ENCODE results near the gene SH3YL1.

The SH3YL1 gene

DNA sequence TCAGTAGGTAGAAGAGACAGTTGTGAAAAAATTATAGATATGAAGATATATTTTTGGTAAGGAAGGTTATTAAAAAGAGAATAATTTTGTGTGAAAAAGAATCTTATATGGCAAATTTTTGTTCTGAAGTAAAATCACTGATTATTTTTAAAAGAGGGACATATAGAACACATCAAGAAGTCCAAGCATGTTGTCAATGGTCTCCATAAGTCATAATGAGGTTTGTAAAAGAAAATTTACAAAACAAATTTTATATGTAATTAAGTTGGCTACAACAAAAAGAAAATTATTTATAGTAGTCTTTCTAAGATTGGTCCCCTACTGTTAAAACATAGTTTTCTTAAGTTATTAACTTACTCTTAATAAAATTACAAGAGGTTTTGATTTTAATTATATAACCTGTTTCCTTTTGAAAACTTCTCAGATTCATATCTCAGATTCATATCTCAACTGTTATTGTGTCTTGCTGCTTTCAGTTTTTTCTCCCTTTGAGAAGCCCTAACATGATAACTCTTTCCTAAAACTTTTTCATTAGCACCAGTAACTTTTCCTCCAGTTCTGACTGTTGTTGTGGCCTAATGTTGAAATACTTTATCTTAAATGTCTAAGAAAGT lies 81.2 kb downstream of the SH3YL1 start:
- H2AFZ ChIP-seq (ENCODE audit: low read length), result no peak overlapping the region
- H3K4me2 ChIP-seq (ENCODE audit: low read depth, low read length), result no peak overlapping the region
- no peak overlapping the region for H3K9ac ChIP-seq (ENCODE audit: low read length)
- H3K36me3 ChIP-seq (replicated peaks; ENCODE audit: insufficient read depth, low read length), result no peaks in the 10 kb centered on the region
- 0 out of 2 replicates have a peak, but pooled peaks cover 4% of the 10 kb centered on the region for H3K9me3 ChIP-seq (replicated peaks; ENCODE audit: insufficient read depth, low read length)
- H3K79me2 ChIP-seq (ENCODE audit: low read length), result no peaks in the 10 kb centered on the region
- H3F3A ChIP-seq (ENCODE audit: insufficient read depth, low read length), result no peaks in the 10 kb centered on the region
- H3K4me3 ChIP-seq (ENCODE audit: low read length), result no peak overlapping the region
- no peaks in the 10 kb centered on the region for H3K9me2 ChIP-seq (replicated peaks; ENCODE audit: insufficient read depth, low read length)
- H3K4me1 ChIP-seq (ENCODE audit: low read length), result no peaks in the 10 kb centered on the region
- TF ChIP-seq, protein P1, sequence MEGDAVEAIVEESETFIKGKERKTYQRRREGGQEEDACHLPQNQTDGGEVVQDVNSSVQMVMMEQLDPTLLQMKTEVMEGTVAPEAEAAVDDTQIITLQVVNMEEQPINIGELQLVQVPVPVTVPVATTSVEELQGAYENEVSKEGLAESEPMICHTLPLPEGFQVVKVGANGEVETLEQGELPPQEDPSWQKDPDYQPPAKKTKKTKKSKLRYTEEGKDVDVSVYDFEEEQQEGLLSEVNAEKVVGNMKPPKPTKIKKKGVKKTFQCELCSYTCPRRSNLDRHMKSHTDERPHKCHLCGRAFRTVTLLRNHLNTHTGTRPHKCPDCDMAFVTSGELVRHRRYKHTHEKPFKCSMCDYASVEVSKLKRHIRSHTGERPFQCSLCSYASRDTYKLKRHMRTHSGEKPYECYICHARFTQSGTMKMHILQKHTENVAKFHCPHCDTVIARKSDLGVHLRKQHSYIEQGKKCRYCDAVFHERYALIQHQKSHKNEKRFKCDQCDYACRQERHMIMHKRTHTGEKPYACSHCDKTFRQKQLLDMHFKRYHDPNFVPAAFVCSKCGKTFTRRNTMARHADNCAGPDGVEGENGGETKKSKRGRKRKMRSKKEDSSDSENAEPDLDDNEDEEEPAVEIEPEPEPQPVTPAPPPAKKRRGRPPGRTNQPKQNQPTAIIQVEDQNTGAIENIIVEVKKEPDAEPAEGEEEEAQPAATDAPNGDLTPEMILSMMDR (IDR thresholded peaks at IDR 0.05; ENCODE audit: low read length), result no peak
- TF ChIP-seq EZH2phosphoT487 (IDR thresholded peaks at IDR 0.05; ENCODE audit: low read length) (no peak), EZH2 (optimal IDR thresholded peaks at IDR 0.05; ENCODE audit: low read depth, low read length) (no peak)
- no peaks in the 10 kb centered on the region for H3K27me3 ChIP-seq (replicated peaks; ENCODE audit: insufficient read depth, low read length)
- no peak for DNase-seq
- no peak overlapping the region for H3K27ac ChIP-seq (ENCODE audit: low read length)
- H4K20me1 ChIP-seq (ENCODE audit: insufficient read depth, low read length), result no peaks in the 10 kb centered on the region

DNA sequence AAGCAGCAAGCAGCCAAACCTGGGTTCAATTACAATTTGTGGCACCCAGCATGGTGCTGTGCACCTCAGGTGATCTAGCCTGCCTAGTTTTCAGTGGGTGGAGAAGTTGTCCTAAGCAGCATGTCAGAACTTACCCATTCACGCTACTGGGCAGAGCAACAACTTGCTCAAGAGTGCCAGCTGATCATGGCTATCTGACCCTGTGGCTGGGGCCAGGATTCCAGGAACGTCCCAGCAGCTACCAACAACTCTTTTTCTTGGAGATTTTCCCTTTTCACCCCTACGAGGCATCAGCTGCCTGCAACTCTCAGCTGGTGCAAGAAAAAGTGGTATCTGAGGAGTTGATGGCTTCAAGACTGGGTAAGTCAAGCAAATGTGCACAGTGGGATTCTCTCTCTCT lies 83.5 kb downstream of the SH3YL1 start:
- Histone ChIP-seq H2AFZ (ENCODE audit: low read length) (no peak overlapping the region), H3K27ac (ENCODE audit: low read length) (no peak overlapping the region), H3K9ac (ENCODE audit: low read length) (no peak overlapping the region), H3K9me2 (replicated peaks; ENCODE audit: insufficient read depth, low read length) (no peaks in the 10 kb centered on the region), H3K4me1 (ENCODE audit: low read length) (no peaks in the 10 kb centered on the region), H3F3A (ENCODE audit: insufficient read depth, low read length) (no peaks in the 10 kb centered on the region), H3K36me3 (replicated peaks; ENCODE audit: insufficient read depth, low read length) (no peaks in the 10 kb centered on the region), H3K79me2 (ENCODE audit: low read length) (no peaks in the 10 kb centered on the region), H3K9me3 (replicated peaks; ENCODE audit: insufficient read depth, low read length) (no peaks in the 10 kb centered on the region), H4K20me1 (ENCODE audit: insufficient read depth, low read length) (no peaks in the 10 kb centered on the region), H3K4me2 (ENCODE audit: low read depth, low read length) (no peak overlapping the region), H3K27me3 (replicated peaks; ENCODE audit: insufficient read depth, low read length) (no peaks in the 10 kb centered on the region), H3K4me3 (ENCODE audit: low read length) (no peak overlapping the region)
- no peak for DNase-seq
- TF ChIP-seq, protein P1 (IDR thresholded peaks at IDR 0.05; ENCODE audit: low read length), result no peak
- TF ChIP-seq EZH2 (optimal IDR thresholded peaks at IDR 0.05; ENCODE audit: low read depth, low read length) (no peak), EZH2phosphoT487 (IDR thresholded peaks at IDR 0.05; ENCODE audit: low read length) (no peak)

DNA sequence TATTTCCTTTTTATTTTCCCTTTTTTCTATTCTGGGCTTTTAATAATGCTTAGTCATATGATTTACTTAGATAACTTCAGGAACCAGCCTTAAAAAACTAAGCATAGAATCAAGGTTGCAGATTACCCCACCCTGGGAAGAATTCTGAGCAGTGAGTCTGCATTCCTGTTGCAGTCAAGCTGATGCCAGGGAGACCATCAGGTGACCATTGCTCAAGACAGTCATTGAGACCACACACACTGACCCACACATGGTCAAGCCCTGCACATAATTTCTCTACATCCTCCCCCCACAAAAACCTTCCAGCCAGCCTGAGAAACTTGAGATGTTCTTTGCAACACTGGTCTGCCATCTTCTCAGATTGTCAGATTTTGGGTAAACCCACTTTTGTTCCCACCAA lies 83.9 kb downstream of the SH3YL1 start:
- TF ChIP-seq, protein P1 (IDR thresholded peaks at IDR 0.05; ENCODE audit: low read length), result no peak
- TF ChIP-seq EZH2phosphoT487 (IDR thresholded peaks at IDR 0.05; ENCODE audit: low read length) (no peak), EZH2 (optimal IDR thresholded peaks at IDR 0.05; ENCODE audit: low read depth, low read length) (no peak)
- no peaks in the 10 kb centered on the region for H3K36me3 ChIP-seq (replicated peaks; ENCODE audit: insufficient read depth, low read length)
- no peaks in the 10 kb centered on the region for H3F3A ChIP-seq (ENCODE audit: insufficient read depth, low read length)
- no peaks in the 10 kb centered on the region for H3K79me2 ChIP-seq (ENCODE audit: low read length)
- no peak overlapping the region for H3K4me3 ChIP-seq (ENCODE audit: low read length)
- no peaks in the 10 kb centered on the region for H3K9me2 ChIP-seq (replicated peaks; ENCODE audit: insufficient read depth, low read length)
- H2AFZ ChIP-seq (ENCODE audit: low read length), result no peak overlapping the region
- DNase-seq, result no peak
- H3K9me3 ChIP-seq (replicated peaks; ENCODE audit: insufficient read depth, low read length), result no peaks in the 10 kb centered on the region
- H4K20me1 ChIP-seq (ENCODE audit: insufficient read depth, low read length), result no peaks in the 10 kb centered on the region
- no peaks in the 10 kb centered on the region for H3K4me1 ChIP-seq (ENCODE audit: low read length)
- no peak overlapping the region for H3K27ac ChIP-seq (ENCODE audit: low read length)
- no peak overlapping the region for H3K9ac ChIP-seq (ENCODE audit: low read length)
- no peaks in the 10 kb centered on the region for H3K27me3 ChIP-seq (replicated peaks; ENCODE audit: insufficient read depth, low read length)
- H3K4me2 ChIP-seq (ENCODE audit: low read depth, low read length), result no peak overlapping the region

All from MM.1S (cell line).